ENCODE results near the gene ESYT3.
"Not testable (repeated sequence)": the region's sequence is repeated elsewhere in the genome, so short reads cannot be mapped to it uniquely, and the experiment has no call there.

The ESYT3 gene

DNA sequence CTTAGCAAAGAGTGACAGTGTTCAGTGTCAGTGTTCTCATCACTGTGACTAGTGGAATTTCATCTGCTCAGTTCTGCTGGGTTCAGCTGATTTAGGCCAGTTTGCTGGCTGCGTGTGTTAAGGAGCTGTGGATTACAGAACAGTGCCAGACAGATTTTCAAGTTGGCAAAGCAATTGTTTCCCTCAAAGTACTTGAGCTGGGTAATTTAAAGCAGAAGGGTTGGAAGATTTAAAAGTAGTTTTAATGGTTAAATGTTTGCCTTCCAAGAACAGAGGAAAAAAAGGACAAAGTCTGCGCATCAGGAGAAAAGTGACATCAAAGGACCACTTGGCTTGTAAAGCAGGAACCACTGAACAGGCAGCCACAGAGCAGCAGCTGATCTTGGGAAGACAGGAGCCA, 8.7 kb downstream of the ESYT3 start:
- no peak for DNase-seq (ENCODE audit: low read depth)

DNA sequence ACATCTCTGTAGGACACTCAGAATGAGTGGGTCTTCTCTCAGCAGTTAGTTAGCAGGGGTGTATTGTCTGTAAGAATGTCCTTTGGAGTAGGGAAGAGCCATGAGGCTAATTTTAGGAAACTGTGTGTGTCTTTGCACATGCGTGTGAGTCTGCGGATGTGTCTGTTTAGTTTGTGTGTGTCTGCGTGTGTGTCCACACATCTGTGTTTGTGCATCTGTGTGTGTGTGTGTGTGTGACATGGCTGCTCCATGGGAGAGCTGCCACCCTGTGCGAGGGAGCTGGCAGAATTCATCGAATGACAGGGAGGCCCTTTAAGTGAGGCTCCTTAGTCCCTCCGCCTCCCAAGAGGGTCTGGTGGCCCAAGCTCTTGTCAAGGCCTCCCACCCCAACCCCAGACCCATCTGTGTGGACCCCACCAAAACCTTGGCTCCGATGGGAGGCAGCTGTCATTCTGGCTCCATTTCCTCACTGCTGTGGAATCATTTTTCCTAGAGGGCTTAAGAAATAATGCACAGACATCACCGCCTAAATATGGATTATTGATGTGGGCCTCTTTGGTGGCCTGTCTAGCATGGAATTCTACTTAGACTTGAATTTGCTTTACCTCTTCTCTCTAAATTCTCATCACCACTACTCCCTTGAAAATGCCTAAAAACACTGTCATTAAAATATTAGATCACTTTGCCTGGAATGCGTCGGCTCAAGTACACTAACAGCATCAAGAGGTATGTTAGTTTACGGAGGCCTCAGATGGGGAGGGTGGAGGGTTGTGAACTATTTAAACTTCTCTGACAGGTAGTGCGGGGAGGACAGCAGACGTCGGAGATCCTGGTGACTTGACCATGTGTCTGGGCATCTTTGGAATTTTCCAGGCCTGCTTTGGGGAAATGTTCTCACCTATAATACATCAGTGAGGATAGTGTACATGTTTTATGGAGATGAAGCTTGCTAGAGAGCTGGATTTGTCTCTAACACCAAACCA, 9.4 kb downstream of the ESYT3 start:
- DNase-seq (ENCODE audit: low read depth) = no peak

DNA sequence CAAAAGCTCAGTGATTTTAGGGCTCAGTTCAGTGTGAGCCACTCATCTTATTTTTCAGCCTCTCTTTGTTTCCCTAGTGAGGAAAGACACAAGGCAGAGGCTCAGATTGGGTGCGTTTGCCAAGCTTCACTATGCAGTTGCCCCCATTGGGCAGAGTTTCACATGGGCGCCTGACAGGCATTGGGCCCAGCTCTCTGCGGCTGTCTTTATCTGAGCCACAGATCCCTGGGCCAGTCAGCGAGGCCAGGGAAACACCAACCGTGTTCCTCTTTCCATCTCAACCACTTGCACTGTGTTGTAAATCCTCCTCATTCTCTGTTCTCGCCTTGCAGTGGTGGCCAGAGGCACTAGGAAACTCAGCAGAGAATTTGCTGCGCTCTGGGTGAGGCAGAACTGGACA, 10.8 kb downstream of the ESYT3 start:
- no peak for DNase-seq (ENCODE audit: low read depth)

DNA sequence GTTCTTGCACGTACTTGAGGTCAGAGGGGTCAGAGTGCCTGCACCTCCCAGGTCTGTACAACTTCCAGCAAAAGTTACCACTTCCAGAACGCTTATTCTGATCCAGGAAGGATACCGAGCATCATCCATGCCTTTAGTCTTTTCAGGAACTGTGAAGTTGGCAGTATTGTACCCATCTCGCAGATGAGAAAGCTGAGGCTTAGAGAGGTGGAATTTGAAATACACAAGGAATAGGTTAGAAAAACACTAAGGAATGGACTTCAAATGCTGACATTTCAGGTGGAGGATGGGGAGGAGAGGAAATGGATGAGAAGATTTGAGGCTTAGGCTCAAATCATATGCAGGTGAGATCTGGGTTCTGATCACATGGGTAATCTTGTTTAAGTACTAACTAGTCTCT, 11.2 kb downstream of the ESYT3 start:
- DNase-seq (ENCODE audit: low read depth) = no peak

DNA sequence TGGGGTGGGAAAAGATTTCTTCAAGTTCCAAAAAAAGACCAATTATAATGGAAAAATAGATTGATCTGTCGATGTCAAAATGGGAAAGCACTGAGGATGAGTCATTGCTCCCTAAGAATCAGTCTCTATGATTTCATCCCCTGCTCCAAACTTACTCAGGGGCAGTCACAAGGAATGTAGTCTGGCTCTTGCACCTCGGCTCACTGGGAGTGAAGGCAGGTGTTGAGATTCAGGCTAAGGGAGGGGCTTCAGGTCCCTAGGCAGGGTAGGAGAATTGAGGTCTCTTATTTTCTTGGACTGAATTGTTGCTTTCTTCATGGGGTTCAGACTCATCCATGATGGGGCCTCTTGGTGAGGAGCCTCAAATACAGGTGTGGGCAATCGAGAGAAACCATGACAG, 14.2 kb downstream of the ESYT3 start:
- no peak for DNase-seq (ENCODE audit: low read depth)

DNA sequence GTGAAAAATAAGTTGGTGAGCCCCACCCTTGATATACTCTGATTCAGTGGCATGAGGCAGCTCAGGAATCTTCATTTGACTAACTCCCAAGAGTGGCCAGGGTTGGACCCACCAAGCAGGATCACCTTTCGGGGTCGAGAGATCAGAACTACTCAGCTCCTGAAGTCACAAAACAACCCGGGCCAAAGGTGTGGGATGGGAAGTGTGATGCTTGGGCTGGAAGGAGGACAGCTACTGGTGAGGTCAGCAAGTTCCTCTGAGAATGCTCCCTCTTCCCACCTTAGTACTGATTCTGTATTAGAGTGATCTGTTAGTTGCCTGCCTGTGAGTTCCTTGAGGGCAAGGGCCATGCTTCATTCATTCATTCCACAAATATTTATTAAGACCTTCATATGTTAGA, 15.1 kb downstream of the ESYT3 start:
- no peak for DNase-seq (ENCODE audit: low read depth)

DNA sequence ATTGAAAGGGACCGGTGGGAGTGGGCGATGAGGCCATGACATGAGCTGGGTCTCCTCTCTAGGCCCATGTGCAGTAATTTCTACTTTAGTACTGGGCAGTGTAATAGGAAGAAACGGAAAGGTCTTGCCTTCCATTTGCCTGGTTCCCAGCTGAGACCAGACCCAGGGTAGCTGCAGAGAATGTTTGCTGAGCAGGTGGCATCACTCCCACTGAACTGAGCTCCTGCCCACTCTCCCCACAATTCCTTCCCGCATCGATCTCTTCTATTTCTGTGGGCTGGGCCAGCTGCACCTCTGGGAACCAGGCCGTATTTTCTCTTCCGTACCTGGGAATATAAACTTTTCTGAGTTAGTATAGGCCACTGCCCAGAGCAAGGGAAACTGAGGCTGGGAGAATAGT, 15.8 kb downstream of the ESYT3 start:
- DNase-seq (ENCODE audit: low read depth) = no peak

DNA sequence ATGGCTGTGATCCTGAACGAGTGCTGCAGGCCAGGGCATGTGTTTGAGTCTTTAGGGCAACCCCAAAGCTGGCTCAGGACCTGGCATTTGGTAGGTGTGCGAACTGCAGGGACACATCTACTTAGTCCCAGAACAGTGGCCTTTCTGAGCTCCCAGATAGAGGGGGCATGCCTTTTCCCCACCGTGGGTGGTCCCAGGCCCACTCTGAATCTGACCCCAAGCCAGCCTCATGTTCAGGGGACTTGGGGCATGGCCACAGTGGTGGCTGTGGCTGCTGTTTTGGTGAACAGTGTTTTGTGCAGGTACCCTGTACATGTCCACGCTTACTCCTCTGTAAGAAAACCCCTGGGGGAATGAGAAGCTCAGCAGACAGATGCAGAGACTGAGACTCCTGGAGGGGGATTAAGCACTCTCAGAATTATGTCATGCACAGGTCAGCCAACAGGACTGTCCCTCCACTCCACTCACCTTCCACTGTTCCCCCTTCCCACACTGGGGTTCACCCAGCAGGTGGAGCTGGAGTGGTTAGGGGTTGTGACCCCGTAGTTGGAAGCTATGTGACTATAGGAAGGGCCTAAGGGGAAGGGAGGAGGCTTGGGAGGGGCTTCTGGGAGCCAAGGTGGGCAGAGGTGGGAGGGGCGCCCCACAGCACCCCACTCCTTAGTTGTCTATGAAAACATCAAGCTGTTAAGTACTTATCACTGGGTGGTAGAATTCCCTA, 16.4 kb downstream of the ESYT3 start:
- DNase-seq (ENCODE audit: low read depth) = no peak

DNA sequence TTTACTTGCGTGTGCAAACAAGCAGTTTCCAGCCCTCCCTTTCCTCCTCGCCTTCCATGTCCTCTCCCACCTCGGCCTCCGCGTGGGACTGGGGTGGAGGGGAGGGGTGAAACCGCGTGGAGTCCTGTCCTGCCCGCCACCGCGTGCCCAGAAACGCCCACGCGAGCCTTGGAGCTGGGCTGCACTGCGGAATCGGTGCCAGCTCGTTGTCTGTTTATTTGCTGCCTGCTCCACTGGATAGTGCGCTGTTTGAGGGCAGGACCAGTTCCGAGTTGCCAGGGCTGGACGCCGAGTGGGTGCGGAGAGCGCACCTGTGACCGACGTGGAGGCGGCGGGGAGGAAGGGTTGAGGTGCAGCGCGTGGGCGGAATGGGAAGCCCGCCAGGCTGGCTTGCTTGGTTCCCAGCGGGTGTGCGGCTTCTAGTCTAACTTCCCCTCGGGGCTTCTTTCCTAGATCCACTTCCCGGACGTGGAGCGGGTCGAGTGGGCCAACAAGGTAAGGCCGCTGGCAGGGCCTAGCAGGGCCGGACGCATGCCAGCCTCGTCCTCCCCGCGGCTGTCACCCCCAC, 17.3 kb downstream of the ESYT3 start:
- DNase-seq (ENCODE audit: low read depth) = no peak

DNA sequence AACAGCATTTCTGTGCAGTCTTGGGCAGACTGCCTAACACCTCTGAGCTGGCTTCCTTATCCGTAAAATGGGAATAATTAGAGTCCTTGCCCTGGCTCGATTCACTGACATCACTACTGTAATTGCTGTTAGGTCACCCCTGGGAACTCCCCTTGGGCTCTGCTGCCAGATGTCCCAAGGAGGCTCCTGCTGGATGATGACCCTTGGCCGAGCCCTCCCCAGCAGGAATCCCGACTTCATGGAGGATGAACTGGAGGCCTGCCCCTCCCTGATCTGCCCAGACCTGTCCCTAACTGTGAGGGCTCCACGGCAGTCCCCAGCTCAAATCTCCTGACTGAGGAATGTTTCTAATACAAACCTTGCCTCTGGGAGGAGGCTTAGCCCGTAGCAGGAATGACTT, 18.0 kb downstream of the ESYT3 start:
- DNase-seq (ENCODE audit: low read depth) = no peak

DNA sequence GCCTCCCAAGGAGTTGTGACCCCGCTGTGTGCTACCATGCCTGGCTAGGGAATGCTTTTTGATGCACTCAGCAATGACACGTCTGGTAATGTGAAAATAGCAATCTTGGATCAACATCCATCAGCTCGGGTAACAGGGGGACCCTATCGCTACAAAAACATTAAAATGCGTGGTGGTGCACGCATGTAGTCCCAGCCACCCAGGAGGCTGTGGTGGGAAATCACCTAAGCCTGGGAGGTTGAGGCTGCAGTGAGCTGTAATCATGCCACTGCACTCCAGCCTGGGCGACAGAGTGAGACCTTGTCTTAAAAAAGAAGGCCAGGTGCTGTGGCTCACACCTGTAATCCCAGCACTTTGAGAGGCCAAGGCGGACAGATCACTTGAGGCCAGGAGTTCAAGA, 19.5 kb downstream of the ESYT3 start:
- not testable (repeated sequence) for DNase-seq (ENCODE audit: low read depth)

DNA sequence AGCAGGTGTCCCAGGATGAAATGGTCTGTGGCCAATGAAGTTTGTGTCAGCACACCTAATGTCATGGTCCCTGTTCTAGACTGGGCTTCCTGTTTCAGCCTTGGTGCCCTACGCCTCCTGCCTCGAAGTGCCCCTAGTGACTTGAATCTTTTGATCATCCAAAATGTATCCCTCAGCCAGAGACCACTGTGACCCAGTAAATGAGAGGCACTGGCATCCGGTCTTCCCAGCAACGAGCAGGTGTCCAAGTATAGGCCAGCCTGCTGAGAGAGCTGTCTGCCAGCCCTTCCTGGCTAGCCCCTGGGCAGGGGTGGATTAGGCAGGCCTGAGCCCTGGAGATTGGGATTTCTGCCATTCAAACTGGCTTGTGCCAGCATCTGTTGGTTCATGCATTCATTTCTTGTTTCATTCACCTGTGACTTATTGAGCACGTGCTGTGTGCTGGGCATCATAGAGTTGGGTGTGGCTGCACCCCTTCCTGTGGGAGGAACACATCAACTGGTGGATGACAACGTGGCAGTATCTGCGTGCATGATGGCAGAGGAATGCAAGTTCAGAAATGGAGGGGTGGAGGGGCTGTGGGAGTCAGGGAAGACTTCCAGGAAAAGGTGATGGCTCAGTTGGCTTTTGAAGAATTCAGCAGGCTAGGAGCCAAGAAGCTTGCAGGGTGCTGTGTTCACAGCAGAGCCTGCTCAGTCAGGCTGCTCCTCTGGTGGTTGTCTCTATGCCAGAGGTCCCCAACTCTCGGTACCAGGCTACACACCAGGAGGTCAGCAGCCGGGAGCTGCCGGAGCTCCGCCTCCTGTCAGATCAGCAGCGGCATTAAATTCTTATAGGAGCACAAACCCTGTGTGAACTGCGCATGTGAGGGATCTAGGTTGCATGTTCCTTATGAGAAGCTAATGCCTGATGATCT, 21.6 kb downstream of the ESYT3 start:
- DNase-seq (ENCODE audit: low read depth) = no peak

DNA sequence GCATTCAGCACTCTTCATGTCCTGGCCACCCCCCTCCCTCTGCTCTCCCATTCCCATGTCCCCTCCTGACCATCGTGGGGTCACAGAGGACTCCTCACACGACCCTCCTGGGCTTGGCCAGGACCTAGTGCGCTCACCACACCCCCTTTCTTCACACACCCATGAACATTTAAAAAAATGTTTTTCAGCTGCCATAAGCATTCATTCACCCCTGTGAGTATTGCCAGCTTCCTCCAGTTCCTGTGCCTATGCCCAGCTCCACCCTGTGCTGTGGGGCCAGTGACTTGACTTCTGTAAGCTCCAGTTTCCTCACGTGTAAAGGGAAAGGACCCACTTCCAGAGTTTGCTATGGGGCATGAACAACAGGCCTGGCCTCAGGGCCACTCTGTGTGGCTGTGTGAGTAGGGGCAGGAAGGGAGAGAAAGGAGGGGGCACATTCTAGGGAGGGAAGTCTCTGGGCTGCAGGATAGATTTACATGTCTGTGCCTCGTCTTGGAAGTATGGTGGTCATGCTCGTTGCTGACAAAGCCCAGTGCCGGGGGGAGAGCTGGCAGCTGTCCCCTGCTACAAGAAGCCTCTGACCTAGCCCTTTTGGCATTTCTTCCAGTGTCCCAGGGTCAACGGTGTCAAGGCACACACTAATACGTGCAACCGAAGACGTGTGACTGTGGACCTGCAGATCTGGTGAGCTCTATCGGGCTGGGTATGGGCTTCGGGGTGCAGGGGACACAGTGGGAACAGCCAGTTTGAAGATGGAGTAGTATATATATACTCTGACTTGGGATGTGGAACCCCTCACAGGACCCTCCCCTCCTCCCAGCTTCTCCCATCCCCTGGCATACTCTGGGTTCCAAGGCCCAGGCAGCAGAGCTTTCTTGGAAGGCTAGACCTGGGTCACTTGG, 22.8 kb downstream of the ESYT3 start:
- DNase-seq (ENCODE audit: low read depth) = no peak

DNA sequence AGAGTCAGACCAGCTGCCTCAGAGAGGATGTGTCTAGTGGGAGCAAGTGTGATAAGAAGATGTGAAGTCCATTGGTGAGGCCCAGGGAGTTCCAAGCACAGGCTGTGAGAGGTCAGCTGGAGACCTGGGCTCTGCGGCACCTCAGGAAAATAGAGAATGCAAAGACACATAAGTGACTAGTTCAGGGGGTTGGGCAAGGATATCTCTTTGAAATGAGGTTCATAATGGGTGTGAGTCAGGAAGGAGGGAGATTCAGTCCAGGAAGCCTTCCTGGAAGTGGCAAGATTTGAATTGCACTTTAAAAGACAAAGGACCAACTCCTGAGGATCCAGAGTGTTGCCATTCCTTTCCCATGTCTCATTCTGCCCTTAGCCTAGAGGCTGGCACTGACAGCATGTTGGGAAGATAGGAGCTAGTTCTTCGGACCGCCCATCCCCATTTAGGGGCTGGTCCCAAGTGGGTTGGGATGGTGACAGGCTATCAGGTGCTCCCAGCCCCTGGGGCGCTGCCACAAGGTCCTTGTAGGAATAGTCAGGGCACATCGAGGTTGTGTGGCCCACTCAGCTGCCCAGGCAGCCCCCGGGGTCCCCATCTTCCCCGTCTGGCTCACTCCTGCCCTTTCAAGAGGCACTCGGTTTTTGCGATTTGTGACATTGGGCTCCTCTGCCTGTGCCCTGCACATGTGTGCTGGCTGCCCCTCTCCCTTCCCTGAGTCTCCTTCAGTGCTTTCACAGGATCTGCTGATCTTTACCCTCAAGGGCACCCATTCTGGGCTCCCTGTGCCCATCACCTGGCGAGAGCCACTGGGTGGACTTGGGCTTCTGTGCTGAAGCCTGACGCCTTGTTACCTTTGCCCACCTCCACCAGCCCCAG, 23.7 kb downstream of the ESYT3 start:
- no peak for DNase-seq (ENCODE audit: low read depth)

DNA sequence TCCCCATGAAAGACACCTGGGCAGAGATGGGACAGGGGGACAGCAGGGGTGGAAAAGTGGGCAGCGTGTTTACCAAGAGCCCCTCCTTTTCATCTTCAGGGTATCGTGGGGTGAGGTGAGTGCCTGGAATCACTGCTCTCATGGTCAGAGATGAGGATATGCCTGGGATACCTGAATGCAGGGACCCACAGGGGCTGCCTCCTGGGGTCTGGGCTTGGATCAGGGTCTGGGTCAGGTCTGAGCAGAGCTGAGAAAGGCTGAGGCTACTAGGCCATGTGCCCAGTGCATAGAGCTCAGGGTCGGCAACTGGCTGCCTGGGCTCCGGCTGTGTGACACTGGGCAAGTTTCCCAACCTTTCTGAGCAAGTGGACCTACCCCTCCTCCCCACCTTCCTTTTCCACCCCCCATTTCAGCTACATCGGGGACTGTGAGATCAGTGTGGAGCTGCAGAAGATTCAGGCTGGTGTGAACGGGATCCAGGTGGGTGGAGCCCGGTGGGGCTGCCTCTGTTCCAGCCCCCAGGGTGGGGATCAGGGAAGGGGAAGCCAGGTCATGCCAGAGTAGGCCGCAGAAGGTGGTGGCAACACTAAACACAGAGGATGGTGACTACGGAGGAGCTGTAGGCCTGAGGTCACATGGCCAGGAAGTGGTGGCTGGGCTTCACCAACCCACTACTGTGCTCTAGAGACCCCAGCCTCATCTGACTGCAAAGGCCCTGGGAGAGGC, 24.5 kb downstream of the ESYT3 start:
- DNase-seq (ENCODE audit: low read depth) = no peak

DNA sequence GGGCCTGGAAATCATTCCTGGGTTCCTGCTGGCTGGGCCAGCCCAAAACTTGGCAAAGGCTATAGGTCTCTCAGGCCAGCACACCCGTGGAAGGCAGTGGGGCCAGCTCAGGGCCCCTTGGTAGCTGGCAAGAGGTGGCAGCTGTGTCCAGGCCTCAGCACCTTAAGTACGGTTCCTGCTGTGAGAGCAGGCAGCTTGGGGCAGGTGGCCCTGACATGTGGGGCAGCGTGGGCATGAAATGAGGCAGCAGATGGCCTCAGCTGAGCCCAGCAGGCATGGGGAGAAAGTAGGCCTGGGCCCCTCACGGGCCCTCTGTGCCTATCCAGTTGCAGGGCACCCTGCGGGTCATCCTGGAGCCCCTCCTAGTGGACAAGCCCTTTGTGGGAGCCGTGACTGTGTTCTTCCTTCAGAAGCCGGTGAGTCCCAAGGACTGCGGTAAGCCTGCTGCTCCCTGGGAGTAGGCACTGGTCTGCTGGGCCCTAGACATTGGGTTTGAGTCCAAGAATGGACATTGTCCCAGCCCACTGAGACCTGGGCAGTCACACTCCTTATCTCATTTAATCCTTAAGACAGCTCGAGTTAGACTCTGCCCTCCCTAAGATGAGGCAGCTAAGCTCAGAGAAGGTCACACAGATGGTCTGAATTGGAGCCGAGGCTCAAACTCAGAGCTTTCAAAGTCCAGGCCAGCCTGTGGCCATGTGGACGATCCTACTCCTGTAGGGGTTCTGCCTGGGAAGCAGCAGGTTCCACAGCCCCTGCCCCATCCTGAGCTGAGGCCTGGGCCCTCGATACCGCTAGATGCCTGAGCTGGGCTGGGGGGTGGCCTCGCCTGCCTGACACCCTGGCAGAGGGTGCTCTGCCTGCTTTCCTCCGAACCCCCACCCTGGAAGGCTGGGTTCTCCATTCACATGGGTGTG, 25.5 kb downstream of the ESYT3 start:
- DNase-seq (ENCODE audit: low read depth) = no peak

DNA sequence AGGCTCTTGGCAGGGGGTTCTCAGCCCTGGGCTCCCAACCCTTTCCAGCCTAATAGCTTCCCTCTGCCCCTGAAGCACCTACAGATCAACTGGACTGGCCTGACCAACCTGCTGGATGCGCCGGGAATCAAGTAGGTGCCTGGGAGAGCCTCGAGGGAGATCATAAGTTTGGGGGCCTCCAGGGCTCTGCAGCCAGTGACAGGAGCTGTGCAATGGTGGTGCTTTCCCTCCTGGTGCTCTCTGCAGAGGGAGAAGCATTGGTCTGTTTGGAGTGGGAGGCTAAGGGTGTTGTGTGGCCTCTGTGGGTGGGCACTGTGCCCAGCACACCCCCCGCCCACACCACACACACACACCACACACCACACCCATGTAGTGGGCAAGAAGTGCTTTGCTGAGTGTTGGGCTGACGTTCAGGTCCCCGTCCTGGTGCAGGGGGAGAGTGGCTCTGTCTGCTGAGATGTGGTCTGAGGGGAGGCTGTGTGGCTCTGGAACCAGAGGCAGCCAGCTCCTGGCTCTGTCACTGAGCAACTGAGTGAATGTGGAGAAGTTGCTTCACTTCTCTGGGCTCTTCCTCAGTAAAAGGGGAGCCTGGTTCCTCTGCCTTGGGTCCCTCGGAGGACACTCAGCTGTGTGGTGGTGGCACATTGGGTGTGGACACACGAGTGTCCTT, 26.3 kb downstream of the ESYT3 start:
- no peak for DNase-seq (ENCODE audit: low read depth)

DNA sequence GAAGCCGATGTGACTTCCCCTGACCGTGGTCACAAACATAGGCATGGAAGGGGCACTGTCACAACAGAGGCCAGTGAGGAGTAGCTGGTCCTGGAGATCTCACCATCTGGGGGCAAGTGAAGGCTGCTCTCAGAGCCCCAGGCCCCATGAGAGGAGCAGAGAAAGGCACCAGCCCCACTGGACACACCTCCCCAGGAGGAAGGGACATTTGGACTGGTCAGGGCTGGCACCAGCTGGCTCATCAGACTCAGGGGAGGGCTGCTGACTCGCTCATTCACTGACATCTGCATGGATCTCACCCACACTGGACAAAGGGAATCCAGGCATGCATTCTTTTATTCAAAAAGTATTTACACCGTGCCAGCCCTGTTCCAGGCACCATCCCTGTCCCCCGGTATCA, 26.8 kb downstream of the ESYT3 start:
- no peak for DNase-seq (ENCODE audit: low read depth)
